H9 (cell line): ENCODE measurements around the gene RABGAP1L. TPM values are rescaled to one million over a fixed set of nuclear protein-coding genes. Genes with fewer than 3 reads are reported as not detected.

ENCODE experiments used
- DNase-seq: peaks from one replicate; pipeline ENCODE4 v3.0.0-alpha.2; 2017
- H2AFZ ChIP-seq: one replicate; pipeline ENCODE4 v1.6.1; 2013; ENCODE audit warnings: mild to moderate bottlenecking, low read length, control low read depth, moderate library complexity
- H2AK5ac ChIP-seq: 2 replicates; pipeline ENCODE4 v1.6.1; 2013; ENCODE audit warnings: low read length, control low read depth, mixed read lengths; ENCODE audit not compliant: insufficient read length
- H2BK120ac ChIP-seq: one replicate; pipeline ENCODE4 v1.6.1; 2013; ENCODE audit warnings: low read depth, mild to moderate bottlenecking, low read length, control low read depth, inconsistent platforms; ENCODE audit not compliant: poor library complexity, severe bottlenecking
- H2BK12ac ChIP-seq: 2 replicates; pipeline ENCODE4 v1.6.1; 2013; ENCODE audit warnings: low read length, control low read depth, mixed read lengths, low read depth; ENCODE audit not compliant: insufficient read length
- H2BK15ac ChIP-seq: 2 replicates; pipeline ENCODE4 v1.6.1; 2013; ENCODE audit warnings: low read depth, low read length, control low read depth
- H2BK20ac ChIP-seq: one replicate; pipeline ENCODE4 v1.6.1; 2013; ENCODE audit warnings: low read depth, mild to moderate bottlenecking, low read length, control low read depth, inconsistent platforms; ENCODE audit not compliant: poor library complexity, severe bottlenecking
- H2BK5ac ChIP-seq: 2 replicates; pipeline ENCODE4 v1.6.1; 2013; ENCODE audit warnings: low read length, control low read depth, mixed read lengths; ENCODE audit not compliant: insufficient read length
- H3K14ac ChIP-seq: 2 replicates; pipeline ENCODE4 v1.6.1; 2013; ENCODE audit warnings: low read length, control low read depth; ENCODE audit not compliant: insufficient read depth
- H3K18ac ChIP-seq: 2 replicates; pipeline ENCODE4 v1.6.1; 2013; ENCODE audit warnings: low read depth, mild to moderate bottlenecking, mixed read lengths, low read length, control low read depth; ENCODE audit not compliant: insufficient read length
- H3K23ac ChIP-seq: 2 replicates; pipeline ENCODE4 v1.6.1; 2013; ENCODE audit warnings: low read length, control low read depth, mixed read lengths, low read depth; ENCODE audit not compliant: insufficient read length
- H3K23me2 ChIP-seq: 2 replicates; pipeline ENCODE4 v1.6.1; 2013; ENCODE audit warnings: low read depth, mild to moderate bottlenecking, mixed read lengths, low read length, control low read depth; ENCODE audit not compliant: insufficient read length, poor library complexity, severe bottlenecking
- H3K27ac ChIP-seq: 2 replicates; pipeline ENCODE4 v1.5.1; 2013; ENCODE audit warnings: low read length, control low read depth, mixed read lengths, low read depth; ENCODE audit not compliant: insufficient read length
- H3K27me3 ChIP-seq: 2 replicates; pipeline ENCODE4 v1.6.1; 2013; ENCODE audit warnings: low read length, control low read depth, inconsistent platforms; ENCODE audit not compliant: insufficient read depth
- H3K4ac ChIP-seq: 2 replicates; pipeline ENCODE4 v1.6.1; 2013; ENCODE audit warnings: low read depth, mild to moderate bottlenecking, control low read depth, inconsistent platforms, low read length, moderate library complexity
- H3K4me1 ChIP-seq: 2 replicates; pipeline ENCODE4 v1.6.1; 2013; ENCODE audit warnings: low read length, control low read depth, inconsistent platforms; ENCODE audit not compliant: insufficient read depth
- H3K4me2 ChIP-seq: 2 replicates; pipeline ENCODE4 v1.6.1; 2013; ENCODE audit warnings: low read length, control low read depth, mixed read lengths; ENCODE audit not compliant: insufficient read length, insufficient read depth
- H3K56ac ChIP-seq: 2 replicates; pipeline ENCODE4 v1.6.1; 2013; ENCODE audit warnings: low read depth, mild to moderate bottlenecking, mixed read lengths, low read length, control low read depth; ENCODE audit not compliant: insufficient read length
- H3K79me1 ChIP-seq: 2 replicates; pipeline ENCODE4 v1.6.1; 2013; ENCODE audit warnings: low read depth, mild to moderate bottlenecking, moderate library complexity, low read length, control low read depth, inconsistent platforms; ENCODE audit not compliant: insufficient read depth, poor library complexity, severe bottlenecking
- H3K79me2 ChIP-seq: 2 replicates; pipeline ENCODE4 v1.6.1; 2013; ENCODE audit warnings: low read length, control low read depth, inconsistent platforms; ENCODE audit not compliant: insufficient read depth
- H3K9ac ChIP-seq: 2 replicates; pipeline ENCODE4 v1.6.1; 2013; ENCODE audit warnings: low read length, control low read depth, mixed read lengths; ENCODE audit not compliant: insufficient read length; ENCODE audit errors: extremely low read depth
- H3K9me3 ChIP-seq: one replicate; pipeline ENCODE4 v1.6.1; 2013; ENCODE audit warnings: low read depth, low read length, inconsistent platforms; ENCODE audit not compliant: control insufficient read depth
- H3T11ph ChIP-seq: one replicate; pipeline ENCODE4 v1.6.1; 2013; ENCODE audit warnings: mild to moderate bottlenecking, low read length, control low read depth, inconsistent platforms
- H4K20me1 ChIP-seq: one replicate; pipeline ENCODE4 v1.6.1; 2013; ENCODE audit not compliant: control insufficient read depth, insufficient read length, insufficient read depth
- H4K5ac ChIP-seq: 2 replicates; pipeline ENCODE4 v1.6.1; 2013; ENCODE audit warnings: low read depth, mild to moderate bottlenecking, mixed read lengths, low read length, control low read depth; ENCODE audit not compliant: insufficient read length
- H4K8ac ChIP-seq: replicated peaks from 2 replicates; pipeline ENCODE4 v1.6.1; 2013; ENCODE audit warnings: low read length, control low read depth, mixed read lengths, low read depth; ENCODE audit not compliant: insufficient read length
- H4K91ac ChIP-seq: 2 replicates; pipeline ENCODE4 v1.6.1; 2013; ENCODE audit warnings: low read depth, mild to moderate bottlenecking, moderate library complexity, mixed read lengths, low read length, control low read depth; ENCODE audit not compliant: insufficient read length
- H3K27ac Mint-ChIP-seq, 3 experiments: 2 replicates in 2 of 3; 3 replicates in 1 of 3; pipeline ENCODE4 v1.8.0; 2020 to 2021; ENCODE audit warnings: mixed read lengths in 3 of 3, mild to moderate bottlenecking in 1 of 3, moderate library complexity in 1 of 3
- H3K27me3 Mint-ChIP-seq: 2 replicates; pipeline ENCODE4 v1.8.0; 2021; ENCODE audit warnings: low read depth, mild to moderate bottlenecking, moderate library complexity, mixed read lengths
- H3K36me3 Mint-ChIP-seq, 3 experiments: 2 replicates in 2 of 3; 3 replicates in 1 of 3; pipeline ENCODE4 v1.8.0; 2020 to 2021; ENCODE audit warnings: low read depth in 3 of 3, mixed read lengths in 3 of 3; ENCODE audit not compliant: insufficient read depth in 1 of 3
- H3K4me1 Mint-ChIP-seq, 2 experiments: 2 replicates each; pipeline ENCODE4 v1.8.0; 2020; ENCODE audit warnings: mixed read lengths in 2 of 2
- H3K4me3 Mint-ChIP-seq, 2 experiments: 2 replicates in 1 of 2; 3 replicates in 1 of 2; pipeline ENCODE4 v1.8.0; 2020 to 2021; ENCODE audit warnings: mild to moderate bottlenecking in 2 of 2, mixed read lengths in 2 of 2, moderate library complexity in 1 of 2
- H3K9me3 Mint-ChIP-seq, 2 experiments: 2 replicates in 1 of 2; 3 replicates in 1 of 2; pipeline ENCODE4 v1.8.0; 2020; ENCODE audit warnings: mild to moderate bottlenecking in 2 of 2, mixed read lengths in 2 of 2, moderate library complexity in 1 of 2
- CTCF ChIP-seq: fragments of 200-600 bp; sonication (generic); conservative IDR thresholded peaks from 3 replicates; pipeline ENCODE4 v1.8.0; 2021; ENCODE audit warnings: antibody characterized with exemption, mild to moderate bottlenecking
- WGBS: extraction: QIAGEN DNeasy Blood & Tissue Kit; methylation state at CpG from one replicate; pipeline ENCODE4 v1.1.7; 2013; ENCODE audit warnings: missing lambda C conversion rate, low lambda C conversion rate, mixed read lengths; ENCODE audit not compliant: insufficient read length; ENCODE audit errors: extremely low coverage; 5-methylcytosine and 5-hydroxymethylcytosine counted together
- total RNA-seq: library from RNA; stranded (reverse); gene quantifications from 2 replicates; pipeline ENCODE4 v1.2.1, GENCODE V29; 2021

Gene RABGAP1L
- total RNA-seq, 1 experiment from 2014 or later = 147 TPM

- no peak overlapping the region for H3K4ac ChIP-seq
- no peak overlapping the region for H3K27ac ChIP-seq
- H3K9ac ChIP-seq = no peak overlapping the region
- peak; percentile 26; the same call in 1 of the 3 replicates for TF ChIP-seq CTCF
- no peak overlapping the region for H3K4me2 ChIP-seq
- H2BK5ac ChIP-seq = no peak overlapping the region
- H3T11ph ChIP-seq = no peak overlapping the region
- no peaks in the 10 kb centered on the region for H3K4me1 ChIP-seq
- H3K56ac ChIP-seq = no peak overlapping the region
- Mint-ChIP-seq H3K9me3 (peaks cover 7 to 8% of the 10 kb centered on the region in 2 experiments; a peak in 4 of 5 replicates), H3K4me1 (no peaks in the 10 kb centered on the region), H3K4me3 (no peak overlapping the region; a peak in 1 of 5 replicates), H3K27ac (peak overlapping the region in 1 of 3 experiments; percentile 82; a peak in 1 of 7 replicates), H3K36me3 (peaks cover 0 to 15% (median 5%) of the 10 kb centered on the region in 3 experiments; a peak in 5 of 7 replicates), H3K27me3 (no peaks in the 10 kb centered on the region)
- H4K20me1 ChIP-seq = no peaks in the 10 kb centered on the region
- H4K5ac ChIP-seq = no peak overlapping the region
- H2AFZ ChIP-seq = no peak overlapping the region
- no peak for DNase-seq
- no peak overlapping the region for H4K8ac ChIP-seq
- H3K23me2 ChIP-seq = no peaks in the 10 kb centered on the region
- H2BK120ac ChIP-seq = no peak overlapping the region
- H3K79me2 ChIP-seq = no peaks in the 10 kb centered on the region
- no peak overlapping the region for H3K14ac ChIP-seq
- H3K9me3 ChIP-seq = no peaks in the 10 kb centered on the region
- no CpG with 5 or more reads among the region's 4 CpGs for WGBS
- no peaks in the 10 kb centered on the region for H3K79me1 ChIP-seq
- H3K27me3 ChIP-seq = no peaks in the 10 kb centered on the region
- H2BK12ac ChIP-seq = no peak overlapping the region
- no peak overlapping the region for H3K23ac ChIP-seq
- no peak overlapping the region for H2AK5ac ChIP-seq
- no peak overlapping the region for H2BK15ac ChIP-seq
- no peak overlapping the region for H2BK20ac ChIP-seq
- no peak overlapping the region for H4K91ac ChIP-seq
- no peak overlapping the region for H3K18ac ChIP-seq
Observed at GRCh38 chr1:174189428-174190062, 30.2 kb downstream of the RABGAP1L start.
